HUES64 (cell line): ENCODE data around the gene SLC35A3.
"Not testable (repeated sequence)": the region's sequence is repeated elsewhere in the genome, so short reads cannot be mapped to it uniquely, and the experiment has no call there.

Experiments
- H3K27ac ChIP-seq: 2 replicates; pipeline ENCODE4 v1.7.0; 2013; ENCODE audit warnings: low read depth, low read length, inconsistent platforms
- H3K27me3 ChIP-seq: 2 replicates; pipeline ENCODE4 v1.6.1; 2013; ENCODE audit warnings: mild to moderate bottlenecking, low read length; ENCODE audit not compliant: insufficient read depth
- H3K36me3 ChIP-seq: 2 replicates; pipeline ENCODE4 v1.6.1; 2013; ENCODE audit warnings: mild to moderate bottlenecking, low read length; ENCODE audit not compliant: insufficient read depth
- H3K4me1 ChIP-seq: 2 replicates; pipeline ENCODE4 v1.6.1; 2013; ENCODE audit warnings: mild to moderate bottlenecking, low read length, moderate library complexity; ENCODE audit not compliant: insufficient read depth
- H3K4me3 ChIP-seq: 2 replicates; pipeline ENCODE4 v1.5.1; 2013; ENCODE audit warnings: mild to moderate bottlenecking, low read length, moderate library complexity
- H3K9ac ChIP-seq: 2 replicates; pipeline ENCODE4 v1.6.1; 2013; ENCODE audit warnings: mild to moderate bottlenecking, low read depth, low read length
- H3K9me3 ChIP-seq: 2 replicates; pipeline ENCODE4 v1.6.1; 2013; ENCODE audit warnings: low read depth, low read length; ENCODE audit not compliant: insufficient read depth
- WGBS: fragments of 150-250, 120-280 bp; methylation state at CpG from one replicate; pipeline ENCODE4 v1.1.7; 2013; ENCODE audit warnings: missing lambda C conversion rate; 5-methylcytosine and 5-hydroxymethylcytosine counted together

SLC35A3 gene

GRCh38 chr1:99956755-99957154 is 13.0 kb upstream of the SLC35A3 start:
- no peaks in the 10 kb centered on the region for H3K36me3 ChIP-seq
- no peaks in the 10 kb centered on the region for H3K27me3 ChIP-seq
- H3K9ac ChIP-seq, result no peak overlapping the region
- H3K4me3 ChIP-seq, result no peak overlapping the region
- WGBS, result 82% methylated on average over 1 of the region's 2 CpGs
- no peak overlapping the region for H3K27ac ChIP-seq
- no peaks in the 10 kb centered on the region for H3K9me3 ChIP-seq
- H3K4me1 ChIP-seq, result peaks cover 6% of the 10 kb centered on the region; the same call in 1 of the 2 replicates

- 100% methylated on average over 1 of the region's 1 CpG for WGBS
- no peak overlapping the region for H3K9ac ChIP-seq
- H3K9me3 ChIP-seq, result no peaks in the 10 kb centered on the region
- H3K4me1 ChIP-seq, result peaks cover 6% of the 10 kb centered on the region; the same call in 1 of the 2 replicates
- no peaks in the 10 kb centered on the region for H3K36me3 ChIP-seq
- H3K27me3 ChIP-seq, result no peaks in the 10 kb centered on the region
- H3K4me3 ChIP-seq, result no peak overlapping the region
- H3K27ac ChIP-seq, result peak overlapping the region; percentile 46; the same call in 1 of the 2 replicates
Observed at GRCh38 chr1:99957818-99958217, 12.0 kb upstream of the SLC35A3 start.

GRCh38 chr1:99959189-99959705 is 10.5 kb upstream of the SLC35A3 start:
- not testable (repeated sequence) for H3K4me3 ChIP-seq, H3K36me3 ChIP-seq, H3K27ac ChIP-seq, H3K27me3 ChIP-seq, H3K4me1 ChIP-seq, H3K9me3 ChIP-seq, H3K9ac ChIP-seq
- WGBS, result 85% methylated on average over 6 of the region's 7 CpGs

- H3K27ac ChIP-seq, H3K36me3 ChIP-seq, H3K9me3 ChIP-seq, H3K9ac ChIP-seq, H3K4me3 ChIP-seq, H3K27me3 ChIP-seq: not testable (repeated sequence)
- H3K4me1 ChIP-seq, result peaks cover 10% of the 10 kb centered on the region; the same call in 1 of the 2 replicates
- no CpG with 5 or more reads among the region's 5 CpGs for WGBS
Observed at GRCh38 chr1:99960260-99960659, 9.5 kb upstream of the SLC35A3 start.

- Histone ChIP-seq H3K4me3 (no peak overlapping the region), H3K27me3 (no peaks in the 10 kb centered on the region), H3K9ac (no peak overlapping the region), H3K36me3 (no peaks in the 10 kb centered on the region), H3K27ac (no peak overlapping the region), H3K9me3 (no peaks in the 10 kb centered on the region), H3K4me1 (peaks cover 6% of the 10 kb centered on the region; the same call in 1 of the 2 replicates)
Observed at GRCh38 chr1:99963041-99963795, 6.6 kb upstream of the SLC35A3 start.

- Histone ChIP-seq H3K27ac (no peak overlapping the region), H3K36me3 (no peaks in the 10 kb centered on the region), H3K4me3 (no peak overlapping the region), H3K27me3 (no peaks in the 10 kb centered on the region), H3K9ac (no peak overlapping the region), H3K4me1 (peaks cover 9% of the 10 kb centered on the region), H3K9me3 (no peaks in the 10 kb centered on the region)
- 80% methylated on average over 3 of the region's 3 CpGs for WGBS
Observed at GRCh38 chr1:99964806-99965205, 5.0 kb upstream of the SLC35A3 start.

GRCh38 chr1:99965646-99966375 is 4.0 kb upstream of the SLC35A3 start:
- Histone ChIP-seq H3K27me3 (no peaks in the 10 kb centered on the region), H3K9me3 (no peaks in the 10 kb centered on the region), H3K27ac (no peak overlapping the region), H3K36me3 (no peaks in the 10 kb centered on the region), H3K4me1 (peaks cover 9% of the 10 kb centered on the region), H3K9ac (no peak overlapping the region), H3K4me3 (no peak overlapping the region)
- 94% methylated on average over 2 of the region's 2 CpGs for WGBS

GRCh38 chr1:99968214-99968613 is 1.6 kb upstream of the SLC35A3 start:
- 86% methylated on average over 4 of the region's 4 CpGs for WGBS
- H3K9ac ChIP-seq, result no peak overlapping the region
- no peaks in the 10 kb centered on the region for H3K27me3 ChIP-seq
- H3K36me3 ChIP-seq, result 0 out of 2 replicates have a peak, but pooled peaks cover 4% of the 10 kb centered on the region
- H3K4me3 ChIP-seq, result no peak overlapping the region
- no peaks in the 10 kb centered on the region for H3K9me3 ChIP-seq
- peaks cover 9% of the 10 kb centered on the region for H3K4me1 ChIP-seq
- H3K27ac ChIP-seq, result no peak overlapping the region

- Histone ChIP-seq H3K27ac (peak overlapping the region; percentile 67; the same call in 1 of the 2 replicates), H3K4me3 (peak overlapping the region; percentile 88), H3K4me1 (peaks cover 7% of the 10 kb centered on the region), H3K36me3 (0 out of 2 replicates have a peak, but pooled peaks cover 5% of the 10 kb centered on the region), H3K9me3 (no peaks in the 10 kb centered on the region), H3K27me3 (no peaks in the 10 kb centered on the region), H3K9ac (peak overlapping the region; percentile 77)
- 51% methylated on average over 6 of the region's 6 CpGs for WGBS
Observed at GRCh38 chr1:99969260-99969728, 502 bp upstream of the SLC35A3 start.

- whole genome bisulfite sequencing, result 77% methylated on average over 5 of the region's 7 CpGs
- Histone ChIP-seq H3K36me3 (peaks cover 19% of the 10 kb centered on the region), H3K4me3 (peak overlapping the region; percentile 88), H3K9me3 (no peaks in the 10 kb centered on the region), H3K27me3 (no peaks in the 10 kb centered on the region), H3K27ac (no peak overlapping the region), H3K4me1 (peaks cover 5% of the 10 kb centered on the region; the same call in 1 of the 2 replicates), H3K9ac (peak overlapping the region; percentile 77)
Observed at GRCh38 chr1:99970713-99971255, 988 bp downstream of the SLC35A3 start.

- H3K9me3 ChIP-seq, H3K4me3 ChIP-seq, H3K4me1 ChIP-seq, H3K27ac ChIP-seq, H3K9ac ChIP-seq, H3K27me3 ChIP-seq: not testable (repeated sequence)
- 94% methylated on average over 7 of the region's 7 CpGs for WGBS
- H3K36me3 ChIP-seq, result peaks cover 24% of the 10 kb centered on the region
Observed at GRCh38 chr1:99972066-99972465, 2.3 kb downstream of the SLC35A3 start.
